ENCODE results near the gene ZRSR2.

GRCh38 chrX:15869695-15870094 lies 79.4 kb downstream of the ZRSR2 start:
- TF ChIP-seq, protein P1, sequence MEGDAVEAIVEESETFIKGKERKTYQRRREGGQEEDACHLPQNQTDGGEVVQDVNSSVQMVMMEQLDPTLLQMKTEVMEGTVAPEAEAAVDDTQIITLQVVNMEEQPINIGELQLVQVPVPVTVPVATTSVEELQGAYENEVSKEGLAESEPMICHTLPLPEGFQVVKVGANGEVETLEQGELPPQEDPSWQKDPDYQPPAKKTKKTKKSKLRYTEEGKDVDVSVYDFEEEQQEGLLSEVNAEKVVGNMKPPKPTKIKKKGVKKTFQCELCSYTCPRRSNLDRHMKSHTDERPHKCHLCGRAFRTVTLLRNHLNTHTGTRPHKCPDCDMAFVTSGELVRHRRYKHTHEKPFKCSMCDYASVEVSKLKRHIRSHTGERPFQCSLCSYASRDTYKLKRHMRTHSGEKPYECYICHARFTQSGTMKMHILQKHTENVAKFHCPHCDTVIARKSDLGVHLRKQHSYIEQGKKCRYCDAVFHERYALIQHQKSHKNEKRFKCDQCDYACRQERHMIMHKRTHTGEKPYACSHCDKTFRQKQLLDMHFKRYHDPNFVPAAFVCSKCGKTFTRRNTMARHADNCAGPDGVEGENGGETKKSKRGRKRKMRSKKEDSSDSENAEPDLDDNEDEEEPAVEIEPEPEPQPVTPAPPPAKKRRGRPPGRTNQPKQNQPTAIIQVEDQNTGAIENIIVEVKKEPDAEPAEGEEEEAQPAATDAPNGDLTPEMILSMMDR (IDR thresholded peaks at IDR 0.05; ENCODE audit: control extremely low read depth in 1 of 3, insufficient read depth in 1 of 3, low read depth in 1 of 3, low read length in 3 of 3): no peak
- TF ChIP-seq EP300 (IDR thresholded peaks at IDR 0.05; ENCODE audit: borderline replicate concordance in 1 of 2, low read depth in 2 of 2, low read length in 2 of 2) (no peak), TAF1 (IDR thresholded peaks at IDR 0.05; ENCODE audit: low read depth, low read length) (no peak), RAD21 (IDR thresholded peaks at IDR 0.05 in 1 of 2, conservative IDR thresholded peaks at IDR 0.05 in 1 of 2; ENCODE audit: low read depth in 2 of 2, low read length in 2 of 2) (no peak), ZNF274 (IDR thresholded peaks at IDR 0.05; ENCODE audit: borderline replicate concordance, extremely low read depth, low read length) (no peak), POLR2AphosphoS5 (IDR thresholded peaks at IDR 0.05; ENCODE audit: low read depth, low read length) (no peak), POLR2A (IDR thresholded peaks at IDR 0.05; ENCODE audit: control extremely low read depth in 1 of 2, low read depth in 2 of 2, low read length in 2 of 2) (no peak)
- TF ChIP-seq, protein P2, sequence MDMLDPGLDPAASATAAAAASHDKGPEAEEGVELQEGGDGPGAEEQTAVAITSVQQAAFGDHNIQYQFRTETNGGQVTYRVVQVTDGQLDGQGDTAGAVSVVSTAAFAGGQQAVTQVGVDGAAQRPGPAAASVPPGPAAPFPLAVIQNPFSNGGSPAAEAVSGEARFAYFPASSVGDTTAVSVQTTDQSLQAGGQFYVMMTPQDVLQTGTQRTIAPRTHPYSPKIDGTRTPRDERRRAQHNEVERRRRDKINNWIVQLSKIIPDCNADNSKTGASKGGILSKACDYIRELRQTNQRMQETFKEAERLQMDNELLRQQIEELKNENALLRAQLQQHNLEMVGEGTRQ (IDR thresholded peaks at IDR 0.05; ENCODE audit: low read length): no peak

All from H1 (cell line).